ENCODE measurements around the gene LAMB4.

Gene LAMB4

GRCh38 chr7:108078691-108079090 is 51.5 kb downstream of the LAMB4 start:
- Histone ChIP-seq H3K27me3 (ENCODE audit: control insufficient read depth, insufficient read depth, low read length) (no peaks in the 10 kb centered on the region), H3K9me3 (ENCODE audit: control insufficient read depth, insufficient read depth, low read length) (no peaks in the 10 kb centered on the region), H3K36me3 (ENCODE audit: control insufficient read depth, insufficient read depth, low read length) (no peaks in the 10 kb centered on the region), H3K4me3 (ENCODE audit: low read depth, low read length) (no peak overlapping the region), H3K4me1 (ENCODE audit: control insufficient read depth, insufficient read depth, low read length) (peaks cover 9% of the 10 kb centered on the region), H3K9ac (ENCODE audit: low read depth, low read length) (no peak overlapping the region), H3K27ac (ENCODE audit: low read depth, low read length) (no peak overlapping the region)

GRCh38 chr7:108078211-108078673 is 51.9 kb downstream of the LAMB4 start:
- no peak overlapping the region for H3K9ac ChIP-seq (ENCODE audit: low read depth, low read length)
- no peaks in the 10 kb centered on the region for H3K9me3 ChIP-seq (ENCODE audit: control insufficient read depth, insufficient read depth, low read length)
- H3K27me3 ChIP-seq (ENCODE audit: control insufficient read depth, insufficient read depth, low read length): no peaks in the 10 kb centered on the region
- H3K36me3 ChIP-seq (ENCODE audit: control insufficient read depth, insufficient read depth, low read length): no peaks in the 10 kb centered on the region
- H3K27ac ChIP-seq (ENCODE audit: low read depth, low read length): no peak overlapping the region
- H3K4me1 ChIP-seq (ENCODE audit: control insufficient read depth, insufficient read depth, low read length): peaks cover 9% of the 10 kb centered on the region
- H3K4me3 ChIP-seq (ENCODE audit: low read depth, low read length): no peak overlapping the region

GRCh38 chr7:108077709-108078108 is 52.5 kb downstream of the LAMB4 start:
- no peak overlapping the region for H3K9ac ChIP-seq (ENCODE audit: low read depth, low read length)
- peaks cover 9% of the 10 kb centered on the region for H3K4me1 ChIP-seq (ENCODE audit: control insufficient read depth, insufficient read depth, low read length)

GRCh38 chr7:108076156-108076555 is 54.0 kb downstream of the LAMB4 start:
- H3K9me3 ChIP-seq (ENCODE audit: control insufficient read depth, insufficient read depth, low read length): no peaks in the 10 kb centered on the region
- H3K4me1 ChIP-seq (ENCODE audit: control insufficient read depth, insufficient read depth, low read length): peaks cover 9% of the 10 kb centered on the region
- no peak overlapping the region for H3K9ac ChIP-seq (ENCODE audit: low read depth, low read length)
- H3K4me3 ChIP-seq (ENCODE audit: low read depth, low read length): no peak overlapping the region
- no peaks in the 10 kb centered on the region for H3K36me3 ChIP-seq (ENCODE audit: control insufficient read depth, insufficient read depth, low read length)
- H3K27ac ChIP-seq (ENCODE audit: low read depth, low read length): no peak overlapping the region
- no peaks in the 10 kb centered on the region for H3K27me3 ChIP-seq (ENCODE audit: control insufficient read depth, insufficient read depth, low read length)

More at GRCh38 chr7:108077709-108078108, 52.5 kb downstream of the LAMB4 start:
- no peaks in the 10 kb centered on the region for H3K36me3 ChIP-seq (ENCODE audit: control insufficient read depth, insufficient read depth, low read length)
- H3K27ac ChIP-seq (ENCODE audit: low read depth, low read length): no peak overlapping the region
- no peak overlapping the region for H3K4me3 ChIP-seq (ENCODE audit: low read depth, low read length)
- H3K9me3 ChIP-seq (ENCODE audit: control insufficient read depth, insufficient read depth, low read length): no peaks in the 10 kb centered on the region
- H3K27me3 ChIP-seq (ENCODE audit: control insufficient read depth, insufficient read depth, low read length): no peaks in the 10 kb centered on the region

GRCh38 chr7:108073305-108074070 is 56.7 kb downstream of the LAMB4 start:
- H3K4me1 ChIP-seq (ENCODE audit: control insufficient read depth, insufficient read depth, low read length): no peaks in the 10 kb centered on the region
- no peaks in the 10 kb centered on the region for H3K36me3 ChIP-seq (ENCODE audit: control insufficient read depth, insufficient read depth, low read length)
- H3K27me3 ChIP-seq (ENCODE audit: control insufficient read depth, insufficient read depth, low read length): no peaks in the 10 kb centered on the region
- H3K9ac ChIP-seq (ENCODE audit: low read depth, low read length): no peak overlapping the region
- H3K4me3 ChIP-seq (ENCODE audit: low read depth, low read length): no peak overlapping the region
- no peak overlapping the region for H3K27ac ChIP-seq (ENCODE audit: low read depth, low read length)
- no peaks in the 10 kb centered on the region for H3K9me3 ChIP-seq (ENCODE audit: control insufficient read depth, insufficient read depth, low read length)

GRCh38 chr7:108072739-108073138 is 57.4 kb downstream of the LAMB4 start:
- Histone ChIP-seq H3K4me3 (ENCODE audit: low read depth, low read length) (no peak overlapping the region), H3K27ac (ENCODE audit: low read depth, low read length) (no peak overlapping the region), H3K4me1 (ENCODE audit: control insufficient read depth, insufficient read depth, low read length) (no peaks in the 10 kb centered on the region), H3K9ac (ENCODE audit: low read depth, low read length) (no peak overlapping the region), H3K36me3 (ENCODE audit: control insufficient read depth, insufficient read depth, low read length) (no peaks in the 10 kb centered on the region), H3K9me3 (ENCODE audit: control insufficient read depth, insufficient read depth, low read length) (no peaks in the 10 kb centered on the region), H3K27me3 (ENCODE audit: control insufficient read depth, insufficient read depth, low read length) (no peaks in the 10 kb centered on the region)

- H3K27me3 ChIP-seq (ENCODE audit: control insufficient read depth, insufficient read depth, low read length): no peaks in the 10 kb centered on the region
- H3K27ac ChIP-seq (ENCODE audit: low read depth, low read length): no peak overlapping the region
- no peak overlapping the region for H3K4me3 ChIP-seq (ENCODE audit: low read depth, low read length)
These were observed 58.0 kb downstream of the LAMB4 start for GRCh38 chr7:108072116-108072515.

GRCh38 chr7:108071551-108071950 is 58.6 kb downstream of the LAMB4 start:
- no peak overlapping the region for H3K4me3 ChIP-seq (ENCODE audit: low read depth, low read length)
- no peak overlapping the region for H3K27ac ChIP-seq (ENCODE audit: low read depth, low read length)
- no peaks in the 10 kb centered on the region for H3K36me3 ChIP-seq (ENCODE audit: control insufficient read depth, insufficient read depth, low read length)
- no peaks in the 10 kb centered on the region for H3K4me1 ChIP-seq (ENCODE audit: control insufficient read depth, insufficient read depth, low read length)
- H3K9me3 ChIP-seq (ENCODE audit: control insufficient read depth, insufficient read depth, low read length): no peaks in the 10 kb centered on the region
- no peaks in the 10 kb centered on the region for H3K27me3 ChIP-seq (ENCODE audit: control insufficient read depth, insufficient read depth, low read length)
- no peak overlapping the region for H3K9ac ChIP-seq (ENCODE audit: low read depth, low read length)

More at GRCh38 chr7:108072116-108072515, 58.0 kb downstream of the LAMB4 start:
- no peaks in the 10 kb centered on the region for H3K36me3 ChIP-seq (ENCODE audit: control insufficient read depth, insufficient read depth, low read length)
- H3K4me1 ChIP-seq (ENCODE audit: control insufficient read depth, insufficient read depth, low read length): no peaks in the 10 kb centered on the region
- no peaks in the 10 kb centered on the region for H3K9me3 ChIP-seq (ENCODE audit: control insufficient read depth, insufficient read depth, low read length)
- H3K9ac ChIP-seq (ENCODE audit: low read depth, low read length): no peak overlapping the region

GRCh38 chr7:108069646-108070045 is 60.5 kb downstream of the LAMB4 start:
- no peaks in the 10 kb centered on the region for H3K36me3 ChIP-seq (ENCODE audit: control insufficient read depth, insufficient read depth, low read length)
- H3K9me3 ChIP-seq (ENCODE audit: control insufficient read depth, insufficient read depth, low read length): no peaks in the 10 kb centered on the region
- no peak overlapping the region for H3K9ac ChIP-seq (ENCODE audit: low read depth, low read length)
- no peak overlapping the region for H3K4me3 ChIP-seq (ENCODE audit: low read depth, low read length)
- no peak overlapping the region for H3K27ac ChIP-seq (ENCODE audit: low read depth, low read length)
- H3K27me3 ChIP-seq (ENCODE audit: control insufficient read depth, insufficient read depth, low read length): no peaks in the 10 kb centered on the region
- H3K4me1 ChIP-seq (ENCODE audit: control insufficient read depth, insufficient read depth, low read length): no peaks in the 10 kb centered on the region

- H3K4me1 ChIP-seq (ENCODE audit: control insufficient read depth, insufficient read depth, low read length): no peaks in the 10 kb centered on the region
- no peaks in the 10 kb centered on the region for H3K36me3 ChIP-seq (ENCODE audit: control insufficient read depth, insufficient read depth, low read length)
- H3K27ac ChIP-seq (ENCODE audit: low read depth, low read length): no peak overlapping the region
These were observed 62.3 kb downstream of the LAMB4 start for GRCh38 chr7:108067844-108068243.

GRCh38 chr7:108066486-108066885 is 63.7 kb downstream of the LAMB4 start:
- Histone ChIP-seq H3K27ac (ENCODE audit: low read depth, low read length) (no peak overlapping the region), H3K36me3 (ENCODE audit: control insufficient read depth, insufficient read depth, low read length) (no peaks in the 10 kb centered on the region), H3K9me3 (ENCODE audit: control insufficient read depth, insufficient read depth, low read length) (no peaks in the 10 kb centered on the region), H3K4me3 (ENCODE audit: low read depth, low read length) (no peak overlapping the region), H3K9ac (ENCODE audit: low read depth, low read length) (no peak overlapping the region), H3K4me1 (ENCODE audit: control insufficient read depth, insufficient read depth, low read length) (no peaks in the 10 kb centered on the region), H3K27me3 (ENCODE audit: control insufficient read depth, insufficient read depth, low read length) (no peaks in the 10 kb centered on the region)

More at GRCh38 chr7:108067844-108068243, 62.3 kb downstream of the LAMB4 start:
- no peak overlapping the region for H3K4me3 ChIP-seq (ENCODE audit: low read depth, low read length)
- H3K27me3 ChIP-seq (ENCODE audit: control insufficient read depth, insufficient read depth, low read length): no peaks in the 10 kb centered on the region
- H3K9me3 ChIP-seq (ENCODE audit: control insufficient read depth, insufficient read depth, low read length): no peaks in the 10 kb centered on the region
- no peak overlapping the region for H3K9ac ChIP-seq (ENCODE audit: low read depth, low read length)

Data from HUES48 (cell line).